Omental fat pad (tissue), 4 donors: Measurements from ENCODE around the gene ST6GAL2. TPM values are rescaled to one million over a fixed set of nuclear protein-coding genes. Genes with fewer than 3 reads are reported as not detected.

ENCODE experiments used
- ATAC-seq: fragments of 150-250 bp; one replicate; pipeline ENCODE4 v1.9.1; 2016; ENCODE audit warnings: mild to moderate bottlenecking, moderate library complexity; ENCODE audit not compliant: low FRiP score
- DNase-seq: peaks from one replicate; pipeline ENCODE4 v3.0.0-alpha.2; 2019; ENCODE audit warnings: low spot score
- CTCF ChIP-seq, 3 donors: fragments of 450-650 bp; IDR thresholded peaks; one replicate each; pipeline ENCODE4 v1.5.1; 2016 to 2017; ENCODE audit warnings: antibody characterized with exemption in 3 of 3, mild to moderate bottlenecking in 3 of 3, moderate library complexity in 2 of 3
- total RNA-seq, 4 donors: library from RNA; depleted of rRNA; stranded (reverse); fragments of >200 nt; gene quantifications; one replicate each; pipeline ENCODE4 v1.1.0, GENCODE V29; 2016

Gene ST6GAL2, protein sequence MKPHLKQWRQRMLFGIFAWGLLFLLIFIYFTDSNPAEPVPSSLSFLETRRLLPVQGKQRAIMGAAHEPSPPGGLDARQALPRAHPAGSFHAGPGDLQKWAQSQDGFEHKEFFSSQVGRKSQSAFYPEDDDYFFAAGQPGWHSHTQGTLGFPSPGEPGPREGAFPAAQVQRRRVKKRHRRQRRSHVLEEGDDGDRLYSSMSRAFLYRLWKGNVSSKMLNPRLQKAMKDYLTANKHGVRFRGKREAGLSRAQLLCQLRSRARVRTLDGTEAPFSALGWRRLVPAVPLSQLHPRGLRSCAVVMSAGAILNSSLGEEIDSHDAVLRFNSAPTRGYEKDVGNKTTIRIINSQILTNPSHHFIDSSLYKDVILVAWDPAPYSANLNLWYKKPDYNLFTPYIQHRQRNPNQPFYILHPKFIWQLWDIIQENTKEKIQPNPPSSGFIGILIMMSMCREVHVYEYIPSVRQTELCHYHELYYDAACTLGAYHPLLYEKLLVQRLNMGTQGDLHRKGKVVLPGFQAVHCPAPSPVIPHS
- total RNA-seq = 1 to 10 TPM in 1 of 4 donors, under 1 TPM in 3; 0.13 to 1.7 (median 0.57) TPM

DNA sequence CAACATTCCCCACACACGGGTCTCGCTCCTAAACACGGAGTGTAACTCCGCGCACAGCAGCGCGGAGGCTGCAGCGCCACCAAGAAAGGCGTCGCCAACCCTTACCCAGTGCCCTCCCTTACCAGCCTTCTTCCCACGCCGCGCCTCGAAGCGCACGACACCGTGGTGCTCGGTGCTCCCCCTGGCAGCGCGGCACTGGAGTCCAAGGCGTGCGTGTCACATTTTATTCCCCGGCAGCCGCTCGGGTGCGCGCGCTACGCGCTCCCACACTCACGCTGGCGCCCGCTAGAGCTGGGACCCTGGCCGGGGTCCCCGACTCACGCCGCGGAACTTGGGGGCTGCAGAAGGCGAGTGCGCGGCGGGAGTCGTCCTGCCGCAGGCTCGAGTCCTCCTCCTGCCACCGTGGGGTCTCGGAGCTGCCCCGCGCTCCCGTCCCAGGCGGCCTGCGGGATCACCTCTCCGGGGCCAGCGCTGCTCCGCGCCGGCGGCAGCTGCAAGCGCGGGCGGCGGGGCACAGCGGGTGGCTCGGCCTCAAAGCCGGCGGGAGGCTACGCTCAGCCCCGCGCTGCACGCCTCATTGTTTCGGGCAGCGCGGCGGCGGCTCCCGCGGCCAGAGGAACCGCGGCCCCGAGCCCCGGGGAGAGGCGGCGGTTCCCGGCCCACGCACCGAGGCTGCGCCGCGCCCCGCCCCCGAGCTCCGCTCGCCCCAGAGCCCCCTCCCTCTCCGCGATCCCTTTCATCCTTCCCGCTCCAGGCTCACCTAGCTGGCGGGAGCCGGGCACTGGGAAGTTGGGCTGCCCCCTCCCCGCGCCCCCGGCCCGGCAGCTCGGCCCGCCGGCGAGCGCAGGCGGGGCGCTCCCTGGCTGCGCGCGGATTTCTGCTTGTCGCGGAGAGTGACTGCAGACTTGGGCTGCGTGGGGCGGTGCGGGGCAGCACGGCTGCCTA is at the start of gene ST6GAL2:
Gene ST6GAL2, minus strand, starts transcription at position 197 of the 945 bp plus-strand sequence. CDS start 42,190 bp downstream, outside the sequence.
- peak; percentile 60 for ATAC-seq
- no peak for DNase-seq
- no peak for TF ChIP-seq CTCF (IDR thresholded peaks at IDR 0.05)

DNA sequence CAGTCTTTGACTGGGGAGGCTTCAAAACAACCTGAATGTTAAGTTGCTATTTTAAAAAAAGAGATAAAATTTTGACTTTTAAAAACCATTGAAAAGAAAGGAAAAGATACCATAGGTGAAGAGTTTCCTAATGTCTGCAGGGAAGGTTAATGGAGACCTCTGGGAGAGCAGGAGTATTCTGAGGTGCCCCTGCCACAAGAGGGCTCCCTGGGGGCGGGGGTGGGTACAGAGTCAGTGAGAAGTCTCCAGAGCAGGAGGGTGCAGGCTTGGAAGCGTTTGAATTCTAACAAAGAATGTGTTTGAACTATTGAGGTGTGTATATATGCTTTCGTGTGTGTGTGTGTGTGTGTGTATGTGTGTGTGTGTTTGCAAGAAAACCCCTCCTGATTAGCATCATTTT is 46.7 kb upstream of the ST6GAL2 start:
- TF ChIP-seq CTCF (IDR thresholded peaks at IDR 0.05) = no peak
- ATAC-seq (no peak), DNase-seq (no peak)

GRCh38 chr2:106931717-106932335 is 45.9 kb upstream of the ST6GAL2 start:
- no peak for ATAC-seq
- no peak for TF ChIP-seq CTCF (IDR thresholded peaks at IDR 0.05)
- DNase-seq = no peak

DNA sequence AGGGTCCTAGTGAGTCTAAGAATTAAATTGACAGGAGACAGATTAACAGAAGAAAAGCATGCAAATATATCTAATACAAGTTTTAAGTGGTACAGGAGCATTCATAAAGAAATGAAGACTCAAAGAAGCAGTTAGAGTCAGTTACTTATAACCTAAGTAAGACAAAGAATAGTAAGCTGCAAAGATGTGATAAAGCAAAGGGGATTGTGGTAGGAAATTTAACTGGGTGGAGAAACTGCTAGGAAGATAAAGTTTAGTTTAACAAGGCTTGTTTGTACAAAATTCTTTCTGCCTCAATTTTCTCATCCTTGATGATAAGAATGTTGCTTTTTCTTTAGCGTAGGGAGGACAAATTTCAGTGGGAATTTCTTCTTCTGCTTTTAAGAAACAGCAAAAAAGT is 35.5 kb upstream of the ST6GAL2 start:
- no peak for ATAC-seq
- no peak for TF ChIP-seq CTCF (IDR thresholded peaks at IDR 0.05)
- DNase-seq = no peak

DNA sequence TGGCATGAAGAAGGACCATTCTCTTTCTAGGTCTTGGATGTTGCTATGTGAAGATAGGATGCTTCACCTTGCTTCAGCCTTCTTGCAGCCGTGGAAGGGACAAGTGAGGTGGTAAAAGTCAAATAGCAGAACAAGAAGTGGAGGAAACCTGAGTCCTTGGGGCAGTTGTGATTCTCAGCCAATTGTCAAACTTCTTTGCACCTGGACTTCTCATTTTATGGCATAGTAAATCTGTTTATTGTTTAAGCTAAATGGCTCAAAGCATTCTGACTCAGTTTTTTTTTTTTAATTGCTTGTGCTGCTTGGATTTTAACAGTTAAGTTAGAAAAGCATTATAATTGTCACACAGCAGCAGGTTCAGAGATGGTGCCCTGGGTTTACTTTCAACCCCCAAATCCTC is 33.0 kb upstream of the ST6GAL2 start:
- TF ChIP-seq CTCF (IDR thresholded peaks at IDR 0.05) = no peak
- no peak for ATAC-seq
- no peak for DNase-seq

GRCh38 chr2:106904242-106904641 is 18.3 kb upstream of the ST6GAL2 start:
- DNase-seq (no peak), ATAC-seq (no peak)
- no peak for TF ChIP-seq CTCF (IDR thresholded peaks at IDR 0.05)
